Mucosa of descending colon (tissue), 3 donors: ENCODE measurements around the gene TAS2R41. TPM values are rescaled to one million over a fixed set of nuclear protein-coding genes. Genes with fewer than 3 reads are reported as not detected.

Source experiments
- ATAC-seq: fragments of 200-7000 bp; cut with Tn5 transposase; one replicate; pipeline ENCODE4 v1.9.1; 2020; ENCODE audit warnings: mild to moderate bottlenecking, moderate library complexity
- DNase-seq, 3 donors: peaks; one replicate each; pipeline ENCODE4 v3.0.0-alpha.2; 2020
- H3K36me3 ChIP-seq: fragments of 200-600 bp; one replicate; pipeline ENCODE4 v1.8.0; 2021; ENCODE audit warnings: low read depth, mild to moderate bottlenecking
- H3K4me1 ChIP-seq: fragments of 200-600 bp; one replicate; pipeline ENCODE4 v1.8.0; 2021; ENCODE audit warnings: low read depth, mild to moderate bottlenecking
- H3K4me3 ChIP-seq: fragments of 200-600 bp; one replicate; pipeline ENCODE4 v1.8.0; 2021; ENCODE audit warnings: mild to moderate bottlenecking
- H3K9me3 ChIP-seq: fragments of 200-600 bp; one replicate; pipeline ENCODE4 v1.8.0; 2021; ENCODE audit warnings: mild to moderate bottlenecking
- CTCF ChIP-seq: fragments of 200-600 bp; IDR thresholded peaks from one replicate; pipeline ENCODE4 v1.8.0; 2022; ENCODE audit warnings: antibody characterized with exemption, mild to moderate bottlenecking
- intact Hi-C, 2 donors: fragments of 100-400 bp; cut with DNase I in 1 of 2; cut with micrococcal nuclease in 1 of 2; formaldehyde crosslinking; loops; one replicate each; pipeline versions ENCODE4 v1.11.0 to v1.11.1; 2022; cut with DNase I, micrococcal nuclease
- total RNA-seq, 3 donors: library from RNA; stranded (reverse); fragmentation: NEBNext Ultra II Directional in 2 of 3; extraction: Animal tissue kit (Norgen Biotek cat#: 25700) in 2 of 3; gene quantifications; one replicate each; pipeline versions ENCODE4 v1.2.1 to v1.2.4, GENCODE V29; 2021 to 2023
- donor health status: DM: no; HTN: no; CAD: no; lungs with moderate emphysema.
- donor health status: DM: no; HTN: no; CAD: no.
- donor health status: DM: no; HTN: yes; CAD: no.

The TAS2R41 gene
- total RNA-seq, 3 donors from 2014 or later, result 0.34 TPM; not detected in 2

DNA sequence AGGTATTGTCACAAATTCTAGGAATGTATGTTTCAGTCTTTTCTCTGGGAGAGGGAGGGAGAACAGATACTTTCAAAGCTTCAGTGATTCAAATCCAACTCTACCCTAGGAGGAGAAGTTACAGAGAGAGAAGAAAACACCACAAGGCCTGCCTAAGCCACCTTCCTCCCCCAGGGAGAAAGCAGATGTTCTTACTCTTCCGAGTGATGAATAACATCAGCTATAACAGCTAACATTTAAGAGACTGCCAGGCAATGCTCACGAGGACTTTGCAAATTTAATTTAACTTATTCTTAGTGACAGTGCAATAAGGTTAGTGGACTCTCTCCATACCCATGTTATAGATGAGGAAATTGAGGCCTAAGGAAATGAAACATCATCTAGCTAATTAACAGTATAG is 36.8 kb downstream of the TAS2R41 start:
- ATAC-seq (no peak), DNase-seq (no peak)
- no peaks in the 10 kb centered on the region for H3K4me1 ChIP-seq
- intact Hi-C loops, result no loop called here
- H3K4me3 ChIP-seq, result no peak overlapping the region
- no peaks in the 10 kb centered on the region for H3K9me3 ChIP-seq
- no peaks in the 10 kb centered on the region for H3K36me3 ChIP-seq
- no peak for TF ChIP-seq CTCF

- ATAC-seq (no peak), DNase-seq (no peak)
- intact Hi-C loops, result no loop called here
- Histone ChIP-seq H3K4me3 (no peak overlapping the region), H3K4me1 (no peaks in the 10 kb centered on the region), H3K9me3 (no peaks in the 10 kb centered on the region), H3K36me3 (no peaks in the 10 kb centered on the region)
- TF ChIP-seq CTCF, result no peak
Measured at GRCh38 chr7:143514995-143515735, 37.5 kb downstream of the TAS2R41 start.

DNA sequence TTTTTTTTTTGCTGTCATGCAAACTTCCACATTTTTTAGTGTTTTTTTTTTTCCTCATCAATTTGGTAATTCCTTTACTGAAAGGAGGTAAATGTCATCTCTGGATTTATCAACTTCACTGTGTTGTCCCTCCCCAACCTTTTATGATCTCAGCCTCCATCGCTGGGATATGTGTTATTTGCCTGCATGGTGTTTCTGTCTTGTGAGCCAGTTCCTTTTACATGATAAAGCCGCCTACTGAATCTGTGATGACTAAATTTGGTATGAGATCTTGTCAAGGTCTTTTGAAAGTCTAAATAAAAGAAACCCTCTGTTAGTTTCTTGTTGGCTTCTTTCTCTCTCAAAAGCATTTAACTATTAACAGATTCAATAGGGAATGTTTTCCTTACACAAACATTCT is 39.3 kb downstream of the TAS2R41 start:
- Histone ChIP-seq H3K4me1 (no peaks in the 10 kb centered on the region), H3K9me3 (no peaks in the 10 kb centered on the region), H3K36me3 (no peaks in the 10 kb centered on the region), H3K4me3 (no peak overlapping the region)
- no peak for TF ChIP-seq CTCF
- no peak for DNase-seq
- ATAC-seq, result no peak
- intact Hi-C loops, result no loop called here

DNA sequence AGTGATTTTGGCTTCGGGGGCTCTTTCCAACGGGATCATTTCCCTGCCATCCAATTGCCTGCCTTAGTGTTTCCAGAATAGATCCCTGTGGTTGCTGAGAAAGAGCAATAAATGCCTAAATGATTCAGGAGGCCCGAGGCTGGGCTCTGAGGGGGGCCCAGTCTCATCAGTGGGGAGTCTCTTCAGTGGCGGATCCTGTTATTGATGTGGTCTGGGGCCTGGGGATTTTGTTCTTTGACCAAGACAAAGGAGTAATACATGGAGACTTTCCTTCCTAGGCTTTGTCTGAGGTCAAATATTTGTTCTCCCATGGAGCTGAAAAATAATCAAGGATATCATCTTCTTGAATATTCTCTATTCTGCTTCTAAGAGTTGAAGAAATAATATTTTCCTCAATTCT is 40.8 kb downstream of the TAS2R41 start:
- ATAC-seq (no peak), DNase-seq (no peak)
- Histone ChIP-seq H3K4me1 (no peaks in the 10 kb centered on the region), H3K9me3 (no peaks in the 10 kb centered on the region), H3K4me3 (no peak overlapping the region), H3K36me3 (no peaks in the 10 kb centered on the region)
- no peak for TF ChIP-seq CTCF
- intact Hi-C loops, result no loop called here

- Histone ChIP-seq H3K4me3 (no peak overlapping the region), H3K36me3 (no peaks in the 10 kb centered on the region), H3K9me3 (no peaks in the 10 kb centered on the region), H3K4me1 (no peaks in the 10 kb centered on the region)
- no peak for ATAC-seq
- DNase-seq, result no peak
- no peak for TF ChIP-seq CTCF
- intact Hi-C loops, result no loop called here
Measured at GRCh38 chr7:143518941-143519340, 41.3 kb downstream of the TAS2R41 start.
